PC-3 (cell line): ENCODE data around the gene ZNF557.

Experiments
- EZH2 ChIP-seq: fragments of 300-600 bp; sonication (generic); IDR thresholded peaks from one replicate; pipeline ENCODE4 v1.6.1; 2017; ENCODE audit warnings: antibody characterized with exemption, mild to moderate bottlenecking, low read length; ENCODE audit not compliant: unreplicated experiment
- TF ChIP-seq, protein P1 (sequence below): fragments of 300-600 bp; sonication (generic); conservative IDR thresholded peaks from 2 replicates; pipeline ENCODE4 v1.5.1; 2017; ENCODE audit warnings: antibody characterized with exemption, low read depth, mild to moderate bottlenecking, low read length

DNA sequence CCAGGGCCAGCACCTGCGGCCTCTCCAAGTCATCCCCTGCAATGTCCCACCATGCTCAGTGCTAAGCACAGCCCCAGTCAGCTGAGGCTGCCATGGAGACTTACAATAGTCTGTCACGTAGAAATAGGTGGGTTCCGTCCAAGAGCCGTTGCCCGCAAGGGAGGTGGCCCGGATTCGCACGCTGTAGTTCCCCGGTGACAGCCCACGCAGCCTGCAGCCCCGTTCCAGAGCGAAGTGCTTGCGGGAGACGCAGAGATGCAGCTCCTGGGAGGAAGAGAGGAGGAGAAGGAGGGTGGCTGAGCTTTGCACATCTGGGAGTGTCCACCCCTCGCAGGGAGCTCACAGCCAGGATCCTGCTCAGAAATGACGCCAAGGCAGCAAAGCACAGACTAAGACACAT, 62.6 kb downstream of the ZNF557 start:
- TF ChIP-seq, protein P1, sequence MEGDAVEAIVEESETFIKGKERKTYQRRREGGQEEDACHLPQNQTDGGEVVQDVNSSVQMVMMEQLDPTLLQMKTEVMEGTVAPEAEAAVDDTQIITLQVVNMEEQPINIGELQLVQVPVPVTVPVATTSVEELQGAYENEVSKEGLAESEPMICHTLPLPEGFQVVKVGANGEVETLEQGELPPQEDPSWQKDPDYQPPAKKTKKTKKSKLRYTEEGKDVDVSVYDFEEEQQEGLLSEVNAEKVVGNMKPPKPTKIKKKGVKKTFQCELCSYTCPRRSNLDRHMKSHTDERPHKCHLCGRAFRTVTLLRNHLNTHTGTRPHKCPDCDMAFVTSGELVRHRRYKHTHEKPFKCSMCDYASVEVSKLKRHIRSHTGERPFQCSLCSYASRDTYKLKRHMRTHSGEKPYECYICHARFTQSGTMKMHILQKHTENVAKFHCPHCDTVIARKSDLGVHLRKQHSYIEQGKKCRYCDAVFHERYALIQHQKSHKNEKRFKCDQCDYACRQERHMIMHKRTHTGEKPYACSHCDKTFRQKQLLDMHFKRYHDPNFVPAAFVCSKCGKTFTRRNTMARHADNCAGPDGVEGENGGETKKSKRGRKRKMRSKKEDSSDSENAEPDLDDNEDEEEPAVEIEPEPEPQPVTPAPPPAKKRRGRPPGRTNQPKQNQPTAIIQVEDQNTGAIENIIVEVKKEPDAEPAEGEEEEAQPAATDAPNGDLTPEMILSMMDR = no peak
- TF ChIP-seq EZH2 = no peak
